IMR-90 (cell line): ENCODE data around the gene CAT. TPM values are rescaled to one million over a fixed set of nuclear protein-coding genes. Genes with fewer than 3 reads are reported as not detected.

ENCODE experiments used
- ATAC-seq: fragments of 200-7000 bp; cut with Tn5 transposase; 2 replicates; pipeline ENCODE4 v1.9.1; 2020; ENCODE audit warnings: low read depth, mild to moderate bottlenecking, moderate library complexity
- BruUV-seq: library from RNA; stranded (reverse); fragments of 400-500 nt; replicated peaks from 2 replicates; lab custom pipeline; 2021; lab: Mats Ljungman, UMichigan
- CTCF ChIA-PET: fragments of 300-600 bp; formaldehyde crosslinking; extraction: SDS; loops from one replicate; lab custom pipeline; 2021; ENCODE audit warnings: antibody characterized with exemption; lab: Yijun Ruan, JAX
- POLR2A ChIA-PET: fragments of 300-600 bp; sonication (Branson Sonifier 250); formaldehyde crosslinking; loops from one replicate; lab custom pipeline; 2022; ENCODE audit warnings: antibody characterized with exemption; ENCODE audit not compliant: unreplicated experiment; lab: Charles Lee
- DNase-seq: peaks from one replicate; pipeline ENCODE4 v3.0.0; 2013
- H2AFZ ChIP-seq: replicated peaks from 2 replicates; pipeline ENCODE3; 2013; ENCODE audit warnings: low read length, mild to moderate bottlenecking; ENCODE audit not compliant: poor library complexity
- H2AK5ac ChIP-seq: 2 replicates; pipeline ENCODE4 v1.6.1; 2013; ENCODE audit warnings: low read depth, low read length, inconsistent platforms
- H2AK9ac ChIP-seq: replicated peaks from 2 replicates; pipeline ENCODE3; 2013; ENCODE audit warnings: mild to moderate bottlenecking, low read depth, low read length, moderate library complexity; ENCODE audit not compliant: poor library complexity
- H2BK120ac ChIP-seq: 2 replicates; pipeline ENCODE4 v1.6.1; 2013; ENCODE audit warnings: low read depth, low read length, inconsistent platforms
- H2BK15ac ChIP-seq: 3 replicates; pipeline ENCODE4 v1.6.1; 2013; ENCODE audit warnings: low read depth, low read length, inconsistent platforms
- H2BK20ac ChIP-seq: 2 replicates; pipeline ENCODE4 v1.6.1; 2013; ENCODE audit warnings: low read depth, mild to moderate bottlenecking, inconsistent platforms, low read length, moderate library complexity
- H2BK5ac ChIP-seq: 2 replicates; pipeline ENCODE4 v1.6.1; 2013; ENCODE audit warnings: mild to moderate bottlenecking, low read depth, low read length, inconsistent platforms; ENCODE audit not compliant: poor library complexity, severe bottlenecking
- H3K14ac ChIP-seq: replicated peaks from 2 replicates; pipeline ENCODE4 v1.6.1; 2013; ENCODE audit warnings: low read depth, low read length, inconsistent platforms
- H3K18ac ChIP-seq: 2 replicates; pipeline ENCODE4 v1.6.1; 2013; ENCODE audit warnings: low read depth, low read length, control low read depth
- H3K23ac ChIP-seq: 2 replicates; pipeline ENCODE4 v1.6.1; 2013; ENCODE audit warnings: low read depth, low read length, inconsistent platforms
- H3K27ac ChIP-seq: 2 replicates; pipeline ENCODE4 v1.5.1; 2013; ENCODE audit warnings: mild to moderate bottlenecking, control low read depth, low read length; ENCODE audit not compliant: insufficient read depth
- H3K27me3 ChIP-seq: 2 replicates; pipeline ENCODE4 v1.6.1; 2013; ENCODE audit warnings: low read length; ENCODE audit not compliant: control insufficient read depth, insufficient read depth
- H3K36me3 ChIP-seq: 2 replicates; pipeline ENCODE4 v1.6.1; 2013; ENCODE audit warnings: low read length, mixed read lengths; ENCODE audit not compliant: control insufficient read depth, insufficient read depth
- H3K4ac ChIP-seq: 2 replicates; pipeline ENCODE4 v1.6.1; 2013; ENCODE audit warnings: low read depth, low read length, inconsistent platforms
- H3K4me1 ChIP-seq: 2 replicates; pipeline ENCODE4 v1.6.1; 2013; ENCODE audit warnings: low read length, mixed read lengths; ENCODE audit not compliant: control insufficient read depth, insufficient read depth
- H3K4me2 ChIP-seq: 2 replicates; pipeline ENCODE4 v1.6.1; 2013; ENCODE audit warnings: low read depth, mild to moderate bottlenecking, control low read depth, low read length, moderate library complexity
- H3K4me3 ChIP-seq: 2 replicates; pipeline ENCODE4 v1.5.1; 2013; ENCODE audit warnings: low read depth, mild to moderate bottlenecking, control low read depth, low read length, moderate library complexity; ENCODE audit not compliant: insufficient read depth
- H3K56ac ChIP-seq: 2 replicates; pipeline ENCODE4 v1.6.1; 2013; ENCODE audit warnings: low read length, inconsistent platforms; ENCODE audit not compliant: insufficient read depth; ENCODE audit errors: extremely low read depth
- H3K79me1 ChIP-seq, 2 experiments: 2 replicates each; pipeline ENCODE4 v1.6.1; 2013; ENCODE audit warnings: low read length in 2 of 2, inconsistent platforms in 1 of 2, low read depth in 1 of 2
- H3K9ac ChIP-seq: 2 replicates; pipeline ENCODE4 v1.6.1; 2013; ENCODE audit warnings: low read depth, low read length, control low read depth
- H3K9me1 ChIP-seq: 2 replicates; pipeline ENCODE4 v1.6.1; 2013; ENCODE audit warnings: low read length, inconsistent platforms; ENCODE audit not compliant: insufficient read depth
- H3K9me3 ChIP-seq: 2 replicates; pipeline ENCODE4 v1.6.1; 2013; ENCODE audit warnings: low read length; ENCODE audit not compliant: control insufficient read depth, insufficient read depth
- H4K20me1 ChIP-seq: 2 replicates; pipeline ENCODE4 v1.6.1; 2013; ENCODE audit warnings: low read length, inconsistent platforms; ENCODE audit not compliant: insufficient read depth
- H4K5ac ChIP-seq: 2 replicates; pipeline ENCODE4 v1.6.1; 2013; ENCODE audit warnings: mild to moderate bottlenecking, low read depth, low read length, control low read depth
- H4K8ac ChIP-seq, 2 experiments: 2 replicates each; pipeline ENCODE4 v1.6.1; 2013; ENCODE audit warnings: low read depth in 2 of 2, low read length in 2 of 2, control low read depth in 1 of 2, inconsistent platforms in 1 of 2
- H4K91ac ChIP-seq: 2 replicates; pipeline ENCODE4 v1.6.1; 2013; ENCODE audit warnings: low read depth, low read length, inconsistent platforms; ENCODE audit not compliant: insufficient read depth
- BHLHE40 ChIP-seq: fragments of 150-350 bp; IDR thresholded peaks from 2 replicates; pipeline ENCODE4 v1.6.1; 2016; ENCODE audit warnings: mild to moderate bottlenecking, low read depth, low read length
- CEBPB ChIP-seq: IDR thresholded peaks from 2 replicates; pipeline ENCODE4 v1.6.1; 2012; ENCODE audit warnings: low read depth, low read length, improper control_type of control experiment
- CHD1 ChIP-seq: IDR thresholded peaks from 2 replicates; pipeline ENCODE4 v1.6.1; 2012; ENCODE audit warnings: low read depth, low read length, improper control_type of control experiment
- FOS ChIP-seq: fragments of 150-350 bp; IDR thresholded peaks from 2 replicates; pipeline ENCODE4 v1.6.1; 2016; ENCODE audit warnings: low read depth, low read length
- MAFK ChIP-seq: IDR thresholded peaks from 2 replicates; pipeline ENCODE4 v1.6.1; 2012; ENCODE audit warnings: low read depth, low read length, improper control_type of control experiment
- MAZ ChIP-seq: IDR thresholded peaks from 2 replicates; pipeline ENCODE4 v1.6.1; 2012; ENCODE audit warnings: low read depth, mild to moderate bottlenecking, low read length, improper control_type of control experiment, moderate library complexity, borderline replicate concordance
- MXI1 ChIP-seq: IDR thresholded peaks from 2 replicates; pipeline ENCODE4 v1.6.1; 2012; ENCODE audit warnings: low read depth, mild to moderate bottlenecking, low read length, moderate library complexity, borderline replicate concordance
- NFE2L2 ChIP-seq: fragments of 150-350 bp; IDR thresholded peaks from 2 replicates; pipeline ENCODE4 v1.6.1; 2016; ENCODE audit warnings: low read depth, mild to moderate bottlenecking, low read length
- POLR2A ChIP-seq: IDR thresholded peaks from 2 replicates; pipeline ENCODE4 v1.6.1; 2012; ENCODE audit warnings: mild to moderate bottlenecking, low read depth, low read length
- RAD21 ChIP-seq: IDR thresholded peaks from 2 replicates; pipeline ENCODE4 v1.6.1; 2012; ENCODE audit warnings: low read length, improper control_type of control experiment
- RCOR1 ChIP-seq: IDR thresholded peaks from 2 replicates; pipeline ENCODE4 v1.6.1; 2012; ENCODE audit warnings: mild to moderate bottlenecking, low read length, improper control_type of control experiment; ENCODE audit not compliant: insufficient replicate concordance
- RFX5 ChIP-seq: IDR thresholded peaks from 2 replicates; pipeline ENCODE4 v1.8.0; 2012; ENCODE audit warnings: low read depth, mild to moderate bottlenecking, low read length, moderate library complexity
- SMC3 ChIP-seq: fragments of 150-350 bp; IDR thresholded peaks from 2 replicates; pipeline ENCODE4 v1.6.1; 2016; ENCODE audit warnings: low read depth, mild to moderate bottlenecking, antibody characterized with exemption, low read length, moderate library complexity
- WGBS, 2 experiments: methylation state at CpG; one replicate each; pipeline versions ENCODE4 v1.1.5 to v1.1.7; 2013; ENCODE audit warnings: missing lambda C conversion rate in 2 of 2; ENCODE audit not compliant: insufficient read length in 1 of 2; ENCODE audit errors: extremely low coverage in 2 of 2; 5-methylcytosine and 5-hydroxymethylcytosine counted together
- dilution Hi-C: fragments of 300-500 bp; cut with HindIII; formaldehyde crosslinking; loops from one replicate; pipeline ENCODE4 v1.14.3; 2018; ENCODE audit warnings: low sequenced_read_pairs; ENCODE audit not compliant: unreplicated experiment
- in situ Hi-C: fragments of 300-500 bp; cut with MboI; formaldehyde crosslinking; loops from 3 replicates; pipeline ENCODE4 v1.14.3; 2019; ENCODE audit warnings: low sequenced_read_pairs, inconsistent platforms, mixed read lengths
- intact Hi-C: fragments of 100-400 bp; cut with micrococcal nuclease; formaldehyde crosslinking; loops from 2 replicates; pipeline ENCODE4 v1.10.0; 2022
- polyA plus RNA-seq, 3 experiments: library from polyadenylated mRNA; depleted of rRNA; stranded (reverse); fragments of >200 nt; gene quantifications; 2 replicates each; pipeline ENCODE4 v1.2.3, GENCODE V29; 2012; ENCODE audit warnings: low replicate concordance in 1 of 3
- total RNA-seq: library from RNA; depleted of rRNA; stranded (reverse); fragments of >200 nt; gene quantifications from 2 replicates; pipeline ENCODE4 v1.2.3, GENCODE V29; 2012
- TF ChIP-seq, protein P1 (sequence below): fragments of 150-350 bp; IDR thresholded peaks from 2 replicates; pipeline ENCODE4 v1.6.1; 2016; ENCODE audit warnings: low read depth, mild to moderate bottlenecking, low read length, moderate library complexity, borderline replicate concordance
- TF ChIP-seq, protein P2 (sequence below): fragments of 150-350 bp; IDR thresholded peaks from 2 replicates; pipeline ENCODE4 v1.6.1; 2017; ENCODE audit warnings: mild to moderate bottlenecking, antibody characterized with exemption, low read length, low read depth
- TF ChIP-seq, protein P3 (sequence below): conservative IDR thresholded peaks from 2 replicates; pipeline ENCODE4 v1.5.1; 2012; ENCODE audit warnings: mild to moderate bottlenecking, low read depth, low read length, improper control_type of control experiment

The CAT gene
- total and polyA plus RNA-seq, 2 of the 4 experiments (the other 2 are of a cell fraction) = 52.5 to 80.5 TPM

GRCh38 chr11:34411791-34412190, 26.9 kb upstream of the CAT start:
- intact Hi-C loops (no loop called here), dilution Hi-C loops (no loop called here), in situ Hi-C loops (no loop called here)
- no peak overlapping the region for H2AK5ac ChIP-seq
- no peak overlapping the region for H2BK5ac ChIP-seq
- no TSS peak for BruUV-seq
- TF ChIP-seq SMC3 (no peak), MAZ (no peak), FOS (no peak), MXI1 (no peak), BHLHE40 (no peak), POLR2A (no peak), CEBPB (no peak), RFX5 (no peak), RCOR1 (no peak), MAFK (no peak), CHD1 (no peak), RAD21 (no peak), NFE2L2 (no peak)
- TF ChIP-seq, protein P1, sequence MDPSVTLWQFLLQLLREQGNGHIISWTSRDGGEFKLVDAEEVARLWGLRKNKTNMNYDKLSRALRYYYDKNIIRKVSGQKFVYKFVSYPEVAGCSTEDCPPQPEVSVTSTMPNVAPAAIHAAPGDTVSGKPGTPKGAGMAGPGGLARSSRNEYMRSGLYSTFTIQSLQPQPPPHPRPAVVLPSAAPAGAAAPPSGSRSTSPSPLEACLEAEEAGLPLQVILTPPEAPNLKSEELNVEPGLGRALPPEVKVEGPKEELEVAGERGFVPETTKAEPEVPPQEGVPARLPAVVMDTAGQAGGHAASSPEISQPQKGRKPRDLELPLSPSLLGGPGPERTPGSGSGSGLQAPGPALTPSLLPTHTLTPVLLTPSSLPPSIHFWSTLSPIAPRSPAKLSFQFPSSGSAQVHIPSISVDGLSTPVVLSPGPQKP = no peak
- TF ChIP-seq, protein P2, sequence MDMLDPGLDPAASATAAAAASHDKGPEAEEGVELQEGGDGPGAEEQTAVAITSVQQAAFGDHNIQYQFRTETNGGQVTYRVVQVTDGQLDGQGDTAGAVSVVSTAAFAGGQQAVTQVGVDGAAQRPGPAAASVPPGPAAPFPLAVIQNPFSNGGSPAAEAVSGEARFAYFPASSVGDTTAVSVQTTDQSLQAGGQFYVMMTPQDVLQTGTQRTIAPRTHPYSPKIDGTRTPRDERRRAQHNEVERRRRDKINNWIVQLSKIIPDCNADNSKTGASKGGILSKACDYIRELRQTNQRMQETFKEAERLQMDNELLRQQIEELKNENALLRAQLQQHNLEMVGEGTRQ = no peak
- TF ChIP-seq, protein P3, sequence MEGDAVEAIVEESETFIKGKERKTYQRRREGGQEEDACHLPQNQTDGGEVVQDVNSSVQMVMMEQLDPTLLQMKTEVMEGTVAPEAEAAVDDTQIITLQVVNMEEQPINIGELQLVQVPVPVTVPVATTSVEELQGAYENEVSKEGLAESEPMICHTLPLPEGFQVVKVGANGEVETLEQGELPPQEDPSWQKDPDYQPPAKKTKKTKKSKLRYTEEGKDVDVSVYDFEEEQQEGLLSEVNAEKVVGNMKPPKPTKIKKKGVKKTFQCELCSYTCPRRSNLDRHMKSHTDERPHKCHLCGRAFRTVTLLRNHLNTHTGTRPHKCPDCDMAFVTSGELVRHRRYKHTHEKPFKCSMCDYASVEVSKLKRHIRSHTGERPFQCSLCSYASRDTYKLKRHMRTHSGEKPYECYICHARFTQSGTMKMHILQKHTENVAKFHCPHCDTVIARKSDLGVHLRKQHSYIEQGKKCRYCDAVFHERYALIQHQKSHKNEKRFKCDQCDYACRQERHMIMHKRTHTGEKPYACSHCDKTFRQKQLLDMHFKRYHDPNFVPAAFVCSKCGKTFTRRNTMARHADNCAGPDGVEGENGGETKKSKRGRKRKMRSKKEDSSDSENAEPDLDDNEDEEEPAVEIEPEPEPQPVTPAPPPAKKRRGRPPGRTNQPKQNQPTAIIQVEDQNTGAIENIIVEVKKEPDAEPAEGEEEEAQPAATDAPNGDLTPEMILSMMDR = no peak
- H3K36me3 ChIP-seq = no peaks in the 10 kb centered on the region
- no peaks in the 10 kb centered on the region for H4K20me1 ChIP-seq
- no peaks in the 10 kb centered on the region for H3K79me1 ChIP-seq
- no peak overlapping the region for H4K8ac ChIP-seq
- H3K4ac ChIP-seq = no peak overlapping the region
- H3K9ac ChIP-seq = no peak overlapping the region
- no peak overlapping the region for H2AK9ac ChIP-seq
- no peak overlapping the region for H3K14ac ChIP-seq
- no peak overlapping the region for H3K23ac ChIP-seq
- no peak overlapping the region for H3K4me2 ChIP-seq
- no peak overlapping the region for H3K4me3 ChIP-seq
- no peak overlapping the region for H4K91ac ChIP-seq
- ATAC-seq (no peak), DNase-seq (no peak)
- H3K4me1 ChIP-seq = no peaks in the 10 kb centered on the region
- no peak overlapping the region for H3K56ac ChIP-seq
- H2BK15ac ChIP-seq = no peak overlapping the region
- H2AFZ ChIP-seq = no peak overlapping the region
- POLR2A ChIA-PET = no interaction called here
- H2BK20ac ChIP-seq = no peak overlapping the region
- H3K9me1 ChIP-seq = no peaks in the 10 kb centered on the region
- H3K18ac ChIP-seq = no peak overlapping the region
- no peak overlapping the region for H4K5ac ChIP-seq
- H3K9me3 ChIP-seq = peaks cover 12% of the 10 kb centered on the region
- H2BK120ac ChIP-seq = no peak overlapping the region
- no CpG with 5 or more reads among the region's 2 CpGs for WGBS, 2 experiments
- no peak overlapping the region for H3K27ac ChIP-seq
- H3K27me3 ChIP-seq = peaks cover 13% of the 10 kb centered on the region
- CTCF ChIA-PET = no interaction called here
